Left ventricle myocardium inferior (tissue), 1 donor: ENCODE data around the gene CYLC2. TPM values are rescaled to one million over a fixed set of nuclear protein-coding genes. Genes with fewer than 3 reads are reported as not detected.

Experiments used
- DNase-seq: peaks from one replicate; pipeline ENCODE4 v3.0.0-alpha.2; 2020
- H3K27ac ChIP-seq: fragments of 200-600 bp; replicated peaks from 2 replicates; pipeline ENCODE4 v1.8.0; 2021
- H3K27me3 ChIP-seq: fragments of 200-600 bp; 2 replicates; pipeline ENCODE4 v1.8.0; 2021; ENCODE audit warnings: low read depth
- H3K36me3 ChIP-seq: fragments of 200-600 bp; 2 replicates; pipeline ENCODE4 v1.8.0; 2021
- H3K4me1 ChIP-seq: fragments of 200-600 bp; 2 replicates; pipeline ENCODE4 v1.8.0; 2021
- H3K4me3 ChIP-seq: fragments of 200-600 bp; 2 replicates; pipeline ENCODE4 v1.8.0; 2021; ENCODE audit warnings: mild to moderate bottlenecking, moderate library complexity
- H3K9me3 ChIP-seq: fragments of 200-600 bp; replicated peaks from 2 replicates; pipeline ENCODE4 v1.8.0; 2021
- CTCF ChIP-seq: fragments of 200-600 bp; IDR thresholded peaks from 2 replicates; pipeline ENCODE4 v1.8.0; 2021; ENCODE audit warnings: antibody characterized with exemption, mild to moderate bottlenecking, borderline replicate concordance
- intact Hi-C: fragments of 100-400 bp; cut with micrococcal nuclease; formaldehyde crosslinking; loops from one replicate; pipeline ENCODE4 v1.11.0; 2022
- long read RNA-seq: library from polyadenylated mRNA; unstranded; transcript quantifications from one replicate; pipeline ENCODE4 v2.0.0, GENCODE V29; 2021
- total RNA-seq: library from RNA; stranded (reverse); fragmentation: NEBNext Ultra II Directional; extraction: Animal tissue kit (Norgen Biotek cat#: 25700); gene quantifications from one replicate; pipeline ENCODE4 v1.2.1, GENCODE V29; 2021
- donor health status: DM: no; HTN: yes; CAD: no; lungs with severe emphysema.

Gene CYLC2
- not detected for total RNA-seq
- long read RNA-seq: 0 reads

GRCh38 chr9:102995033-102995432 lies at the start of gene CYLC2:
Gene CYLC2 (plus strand): TSS chr9:102995333. CDS start chr9:102995381, 48 bp downstream.
- no peak within 1 kb of the TSS for H3K27ac ChIP-seq
- DNase-seq: no peak
- H3K9me3 ChIP-seq: no peaks in the 10 kb centered on the region
- TF ChIP-seq CTCF: no peak
- intact Hi-C loops: no loop called here
- no peak within 1 kb of the TSS for H3K4me3 ChIP-seq
- H3K36me3 ChIP-seq: no peaks in the 10 kb centered on the region
- no peaks in the 10 kb centered on the region for H3K4me1 ChIP-seq
- H3K27me3 ChIP-seq: no peaks in the 10 kb centered on the region

GRCh38 chr9:102950346-102950745 lies 44.8 kb upstream of the CYLC2 start:
- Histone ChIP-seq H3K27ac (no peak overlapping the region), H3K4me1 (no peaks in the 10 kb centered on the region), H3K9me3 (no peaks in the 10 kb centered on the region), H3K27me3 (no peaks in the 10 kb centered on the region), H3K4me3 (no peak overlapping the region), H3K36me3 (no peaks in the 10 kb centered on the region)
- DNase-seq: no peak
- no peak for TF ChIP-seq CTCF
- intact Hi-C loops: no loop called here

- H3K36me3 ChIP-seq: no peaks in the 10 kb centered on the region
- no peak overlapping the region for H3K4me3 ChIP-seq
- DNase-seq: no peak
- H3K9me3 ChIP-seq: peaks cover 36% of the 10 kb centered on the region
- intact Hi-C loops: no loop called here
- no peaks in the 10 kb centered on the region for H3K4me1 ChIP-seq
- H3K27me3 ChIP-seq: no peaks in the 10 kb centered on the region
- no peak overlapping the region for H3K27ac ChIP-seq
- TF ChIP-seq CTCF: no peak
Measured at GRCh38 chr9:102966999-102967398, 28.1 kb upstream of the CYLC2 start.

GRCh38 chr9:102967979-102968378 lies 27.2 kb upstream of the CYLC2 start:
- Histone ChIP-seq H3K36me3 (no peaks in the 10 kb centered on the region), H3K4me3 (no peak overlapping the region), H3K9me3 (peaks cover 38% of the 10 kb centered on the region), H3K4me1 (no peaks in the 10 kb centered on the region), H3K27ac (no peak overlapping the region), H3K27me3 (no peaks in the 10 kb centered on the region)
- DNase-seq: no peak
- TF ChIP-seq CTCF: no peak
- intact Hi-C loops: no loop called here

- Histone ChIP-seq H3K4me3 (no peak overlapping the region), H3K9me3 (peaks cover 44% of the 10 kb centered on the region), H3K36me3 (no peaks in the 10 kb centered on the region), H3K27me3 (no peaks in the 10 kb centered on the region), H3K27ac (no peak overlapping the region), H3K4me1 (no peaks in the 10 kb centered on the region)
- TF ChIP-seq CTCF: no peak
- no peak for DNase-seq
- intact Hi-C loops: no loop called here
Measured at GRCh38 chr9:102972780-102973179, 22.4 kb upstream of the CYLC2 start.

- H3K4me3 ChIP-seq: no peak overlapping the region
- no peaks in the 10 kb centered on the region for H3K27me3 ChIP-seq
- TF ChIP-seq CTCF: no peak
- DNase-seq: no peak
- H3K27ac ChIP-seq: no peak overlapping the region
- no peaks in the 10 kb centered on the region for H3K4me1 ChIP-seq
- H3K36me3 ChIP-seq: no peaks in the 10 kb centered on the region
- peaks cover 39% of the 10 kb centered on the region for H3K9me3 ChIP-seq
- intact Hi-C loops: no loop called here
Measured at GRCh38 chr9:102974530-102974929, 20.6 kb upstream of the CYLC2 start.
